Transverse colon (tissue), 4 donors: ENCODE results near the gene PRLHR. TPM values are rescaled to one million over a fixed set of nuclear protein-coding genes. Genes with fewer than 3 reads are reported as not detected.
A peak's percentile ranks its signal among the peaks of the same experiment; 100 is the strongest.

Experiments used
- DNase-seq: peaks from one replicate; pipeline ENCODE4 v3.0.0-alpha.2; 2019
- H3K27ac ChIP-seq, 4 donors: fragments of 200-600 bp; sonication (generic); 2 replicates each; pipeline ENCODE4 v1.5.1; 2016 to 2018; ENCODE audit warnings: inconsistent platforms in 4 of 4
- H3K27me3 ChIP-seq: fragments of 200-600 bp; sonication (generic); 2 replicates; pipeline ENCODE4 v1.5.1; 2017; ENCODE audit warnings: inconsistent platforms
- H3K36me3 ChIP-seq, 4 donors: fragments of 200-600 bp; sonication (generic); 2 replicates each; pipeline ENCODE4 v1.5.1; 2017 to 2019; ENCODE audit warnings: inconsistent platforms in 4 of 4
- H3K4me1 ChIP-seq, 4 donors: fragments of 200-600 bp; sonication (generic); 2 replicates each; pipeline ENCODE4 v1.5.1; 2017 to 2020; ENCODE audit warnings: inconsistent platforms in 4 of 4
- H3K4me3 ChIP-seq, 4 donors: fragments of 200-600 bp; sonication (generic); 1 replicate in 1 of 4; 2 replicates in 3 of 4; pipeline versions ENCODE4 v1.5.1 to v1.6.1; 2017 to 2019; ENCODE audit warnings: inconsistent platforms in 4 of 4
- H3K9me3 ChIP-seq, 2 donors: fragments of 200-600 bp; sonication (generic); 2 replicates each; pipeline ENCODE4 v1.5.1; 2017 to 2019; ENCODE audit warnings: inconsistent platforms in 2 of 2
- CTCF ChIP-seq, 5 experiments: fragments of 200-600 bp in 3 of 5; fragments of 450-650 bp in 2 of 5; sonication (generic) in 3 of 5; IDR thresholded peaks; 1 replicate in 2 of 5; 2 replicates in 3 of 5; pipeline ENCODE4 v1.5.1; 2016 to 2017; ENCODE audit warnings: antibody characterized with exemption in 5 of 5, inconsistent platforms in 3 of 5, mild to moderate bottlenecking in 2 of 5, moderate library complexity in 1 of 5
- EP300 ChIP-seq: sonication (generic); formaldehyde crosslinking; IDR thresholded peaks from one replicate; pipeline ENCODE4 v1.6.1; 2017; ENCODE audit warnings: antibody characterized with exemption, low read depth
- POLR2A ChIP-seq: fragments of 450-650 bp; IDR thresholded peaks from one replicate; pipeline ENCODE4 v1.6.1; 2016; ENCODE audit warnings: antibody characterized with exemption, mild to moderate bottlenecking, moderate library complexity
- POLR2AphosphoS5 ChIP-seq, 3 donors: sonication (generic); formaldehyde crosslinking; IDR thresholded peaks; one replicate each; pipeline ENCODE4 v1.6.1; 2016; ENCODE audit warnings: antibody characterized with exemption in 3 of 3
- WGBS, 2 donors: methylation state at CpG; one replicate each; pipeline ENCODE4 v1.1.5; 2018; ENCODE audit warnings: low coverage in 1 of 2; 5-methylcytosine and 5-hydroxymethylcytosine counted together
- in situ Hi-C, 4 donors: fragments of 200-750 bp; cut with MboI; loops; one replicate each; pipeline versions ENCODE4 v1.15.0 to v1.15.1; 2017; ENCODE audit warnings: low sequenced_read_pairs in 3 of 4, low pct_ligation_motif_present in 1 of 4, low pct_unique_long_range_greater_than_20kb in 1 of 4
- intact Hi-C: fragments of 100-400 bp; cut with DNase I; formaldehyde crosslinking; loops from one replicate; pipeline ENCODE4 v1.15.1; 2023; ENCODE audit warnings: low total_unique reads
- total RNA-seq, 4 donors: library from RNA; depleted of rRNA; stranded (reverse); fragments of >200 nt; gene quantifications; one replicate each; pipeline ENCODE4 v1.1.0, GENCODE V29; 2016

Gene PRLHR
- total RNA-seq, 4 donors from 2014 or later = not detected

GRCh38 chr10:118572256-118573041 lies 23.0 kb downstream of the PRLHR start:
- H3K27me3 ChIP-seq = no peaks in the 10 kb centered on the region
- no peaks in the 10 kb centered on the region for H3K36me3 ChIP-seq
- WGBS, 2 donors = 72% methylated on average over 11 of the region's 11 CpGs; no CpG with 5 or more reads in 1 of the 2 donors
- TF ChIP-seq CTCF (IDR thresholded peaks at IDR 0.05) (no peak), EP300 (no peak), POLR2AphosphoS5 (IDR thresholded peaks at IDR 0.05) (no peak), POLR2A (no peak)
- H3K4me1 ChIP-seq = peaks cover 0 to 21% (median 5%) of the 10 kb centered on the region in 4 donors
- H3K27ac ChIP-seq = no peak overlapping the region
- in situ Hi-C loops = loop anchor here (5.0 to 25.0 kb wide), 5 partner anchors 145 to 315 kb away; no protein-coding TSS in a partner anchor
- intact Hi-C loops = loop anchor here (5.0 kb wide), 1 partner anchor 65 kb away; no protein-coding TSS in a partner anchor
- H3K9me3 ChIP-seq = no peaks in the 10 kb centered on the region
- H3K4me3 ChIP-seq = no peak overlapping the region
- no peak for DNase-seq

GRCh38 chr10:118571123-118571522 lies 24.3 kb downstream of the PRLHR start:
- Histone ChIP-seq H3K9me3 (no peaks in the 10 kb centered on the region), H3K27ac (peak overlapping the region; percentile 36 to 71 (median 48)), H3K27me3 (no peaks in the 10 kb centered on the region), H3K4me1 (peaks cover 0 to 21% (median 5%) of the 10 kb centered on the region in 4 donors), H3K4me3 (no peak overlapping the region), H3K36me3 (no peaks in the 10 kb centered on the region)
- WGBS, 2 donors = 43% methylated on average over 3 of the region's 3 CpGs; no CpG with 5 or more reads in 1 of the 2 donors
- DNase-seq = no peak
- intact Hi-C loops = loop anchor here (5.0 kb wide), 1 partner anchor 66 kb away; no protein-coding TSS in a partner anchor
- in situ Hi-C loops = loop anchor here (5.0 to 25.0 kb wide), 5 partner anchors 146 to 316 kb away; no protein-coding TSS in a partner anchor
- no peak for TF ChIP-seq CTCF (IDR thresholded peaks at IDR 0.05)
- peak in 2 of 3 donors; percentile 12 to 42 for TF ChIP-seq POLR2AphosphoS5 (IDR thresholded peaks at IDR 0.05)

- H3K4me3 ChIP-seq = no peak overlapping the region
- peak overlapping the region in 3 of 4 donors; percentile 42 to 71 (median 54) for H3K27ac ChIP-seq
- in situ Hi-C loops (loop anchor here (5.0 to 25.0 kb wide), 5 partner anchors 147 to 317 kb away; no protein-coding TSS in a partner anchor), intact Hi-C loops (loop anchor here (5.0 kb wide), 1 partner anchor 67 kb away; no protein-coding TSS in a partner anchor)
- no peaks in the 10 kb centered on the region for H3K9me3 ChIP-seq
- TF ChIP-seq POLR2A = no peak
- DNase-seq = no peak
- no peaks in the 10 kb centered on the region for H3K27me3 ChIP-seq
- H3K4me1 ChIP-seq = peaks cover 0 to 21% (median 5%) of the 10 kb centered on the region in 4 donors
- no peaks in the 10 kb centered on the region for H3K36me3 ChIP-seq
- 64 to 74% methylated on average over 4 to 5 of the region's 5 CpGs for WGBS, 2 donors
Observed at GRCh38 chr10:118570591-118570990, 24.9 kb downstream of the PRLHR start.

GRCh38 chr10:118569882-118570252 lies 25.6 kb downstream of the PRLHR start:
- WGBS, 2 donors = 80 to 81% methylated on average over 1 to 3 of the region's 3 CpGs
- no peak overlapping the region for H3K4me3 ChIP-seq
- no peak overlapping the region for H3K27ac ChIP-seq
- H3K9me3 ChIP-seq = no peaks in the 10 kb centered on the region
- intact Hi-C loops (loop anchor here (5.0 to 10.0 kb wide), 3 partner anchors 67 to 455 kb away; partner anchors contain the start of gene NANOS1), in situ Hi-C loops (loop anchor here (5.0 to 25.0 kb wide), 6 partner anchors 147 to 317 kb away; no protein-coding TSS in a partner anchor)
- no peaks in the 10 kb centered on the region for H3K36me3 ChIP-seq
- DNase-seq = no peak
- peaks cover 0 to 21% (median 5%) of the 10 kb centered on the region in 4 donors for H3K4me1 ChIP-seq
- TF ChIP-seq EP300 (no peak), POLR2A (no peak), CTCF (IDR thresholded peaks at IDR 0.05) (no peak), POLR2AphosphoS5 (IDR thresholded peaks at IDR 0.05) (no peak)
- no peaks in the 10 kb centered on the region for H3K27me3 ChIP-seq
